HCT116 (cell line): ENCODE measurements around the gene AAR2.

ENCODE experiments used
- CTCF ChIP-seq, 3 experiments: fragments of 200-600 bp in 1 of 3; sonication (generic) in 1 of 3; IDR thresholded peaks in 2 of 3; conservative IDR thresholded peaks in 1 of 3; 2 replicates each; pipeline ENCODE4 v1.5.1; 2012 to 2017; ENCODE audit warnings: low read depth in 2 of 3, low read length in 2 of 3, antibody characterized with exemption in 1 of 3, borderline replicate concordance in 1 of 3, control low read depth in 1 of 3, mild to moderate bottlenecking in 1 of 3, mixed read lengths in 1 of 3, mixed run types in 1 of 3, moderate library complexity in 1 of 3; ENCODE audit not compliant: insufficient read depth in 1 of 3
- ELF1 ChIP-seq: IDR thresholded peaks from 2 replicates; pipeline ENCODE4 v1.6.1; 2012; ENCODE audit warnings: low read depth, borderline replicate concordance
- EZH2 ChIP-seq: fragments of 200-600 bp; sonication (generic); IDR thresholded peaks from 2 replicates; pipeline ENCODE4 v1.6.1; 2017; ENCODE audit warnings: antibody characterized with exemption, mixed run types
- EZH2phosphoT487 ChIP-seq: fragments of 200-600 bp; IDR thresholded peaks from 2 replicates; pipeline ENCODE4 v1.6.1; 2018; ENCODE audit warnings: antibody characterized with exemption, borderline replicate concordance
- POLR2A ChIP-seq: IDR thresholded peaks from 2 replicates; pipeline ENCODE4 v1.7.0; 2011; ENCODE audit warnings: borderline replicate concordance; ENCODE audit not compliant: insufficient read depth, insufficient read length; ENCODE audit errors: extremely low read depth
- POLR2AphosphoS5 ChIP-seq: IDR thresholded peaks from 2 replicates; pipeline ENCODE4 v1.6.1; 2011; ENCODE audit warnings: mild to moderate bottlenecking, low read depth, low read length, moderate library complexity
- SP1 ChIP-seq: IDR thresholded peaks from 2 replicates; pipeline ENCODE4 v1.6.1; 2012; ENCODE audit warnings: low read depth
- TCF7L2 ChIP-seq: IDR thresholded peaks from 2 replicates; pipeline ENCODE4 v1.7.0; 2011; ENCODE audit warnings: borderline replicate concordance, inconsistent platforms; ENCODE audit not compliant: insufficient read depth, insufficient read length; ENCODE audit errors: extremely low read depth
- ZBTB33 ChIP-seq: IDR thresholded peaks from 2 replicates; pipeline ENCODE4 v1.6.1; 2011; ENCODE audit warnings: mild to moderate bottlenecking, low read length, moderate library complexity; ENCODE audit not compliant: insufficient replicate concordance; ENCODE audit errors: extremely low read depth
- TF ChIP-seq, protein P1 (sequence below): IDR thresholded peaks from 2 replicates; pipeline ENCODE4 v1.6.1; 2012
- TF ChIP-seq, protein P2 (sequence below): IDR thresholded peaks from 2 replicates; pipeline ENCODE4 v1.6.1; 2012; ENCODE audit warnings: low read depth

DNA sequence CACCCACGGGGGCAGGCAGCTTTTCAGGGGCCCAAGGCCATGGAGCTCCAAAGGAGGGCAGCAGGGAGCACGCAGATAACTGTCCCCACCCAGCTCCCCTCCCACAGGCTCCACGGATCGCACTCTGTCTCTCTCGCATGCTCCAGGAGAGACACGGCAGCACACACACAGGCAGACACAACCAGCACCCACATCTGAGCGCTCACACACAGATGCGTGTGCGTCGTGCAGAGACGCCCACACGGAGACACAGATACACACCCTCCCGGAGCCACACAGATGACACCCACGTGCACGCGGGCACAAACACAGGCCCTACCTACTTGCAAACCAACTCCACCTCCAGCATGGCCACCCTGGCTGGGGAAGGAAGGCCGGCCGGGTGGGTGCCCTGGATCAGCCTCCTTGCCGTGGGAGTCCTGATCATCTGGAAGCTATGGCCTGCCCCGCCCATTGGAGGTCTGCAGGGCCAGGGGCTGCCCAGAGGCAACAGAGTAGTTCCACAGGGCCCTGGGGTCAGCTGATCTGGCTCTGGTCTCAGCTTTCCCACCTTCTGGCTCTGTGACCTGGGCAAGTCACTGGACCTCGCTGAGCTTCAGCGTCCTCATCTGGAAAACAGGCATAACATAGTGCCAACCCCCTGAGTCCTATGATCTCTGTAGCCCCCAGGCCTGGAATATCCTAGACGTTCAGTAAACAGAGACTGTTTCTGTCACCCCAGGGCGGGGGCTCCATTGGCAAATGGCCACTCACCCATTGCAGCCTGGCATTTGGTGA is 31.5 kb downstream of the AAR2 start:
- TF ChIP-seq EZH2phosphoT487: no peak
- no peak for TF ChIP-seq CTCF (IDR thresholded peaks at IDR 0.05 in 2 of 3, conservative IDR thresholded peaks at IDR 0.05 in 1 of 3; ENCODE audit: borderline replicate concordance in 1 of 3, insufficient read depth in 1 of 3, low read depth in 2 of 3, low read length in 2 of 3)
- no peak for TF ChIP-seq POLR2A
- TF ChIP-seq, protein P1, sequence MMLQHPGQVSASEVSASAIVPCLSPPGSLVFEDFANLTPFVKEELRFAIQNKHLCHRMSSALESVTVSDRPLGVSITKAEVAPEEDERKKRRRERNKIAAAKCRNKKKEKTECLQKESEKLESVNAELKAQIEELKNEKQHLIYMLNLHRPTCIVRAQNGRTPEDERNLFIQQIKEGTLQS: no peak
- TF ChIP-seq SP1: no peak
- no peak for TF ChIP-seq ELF1
- TF ChIP-seq, protein P2, sequence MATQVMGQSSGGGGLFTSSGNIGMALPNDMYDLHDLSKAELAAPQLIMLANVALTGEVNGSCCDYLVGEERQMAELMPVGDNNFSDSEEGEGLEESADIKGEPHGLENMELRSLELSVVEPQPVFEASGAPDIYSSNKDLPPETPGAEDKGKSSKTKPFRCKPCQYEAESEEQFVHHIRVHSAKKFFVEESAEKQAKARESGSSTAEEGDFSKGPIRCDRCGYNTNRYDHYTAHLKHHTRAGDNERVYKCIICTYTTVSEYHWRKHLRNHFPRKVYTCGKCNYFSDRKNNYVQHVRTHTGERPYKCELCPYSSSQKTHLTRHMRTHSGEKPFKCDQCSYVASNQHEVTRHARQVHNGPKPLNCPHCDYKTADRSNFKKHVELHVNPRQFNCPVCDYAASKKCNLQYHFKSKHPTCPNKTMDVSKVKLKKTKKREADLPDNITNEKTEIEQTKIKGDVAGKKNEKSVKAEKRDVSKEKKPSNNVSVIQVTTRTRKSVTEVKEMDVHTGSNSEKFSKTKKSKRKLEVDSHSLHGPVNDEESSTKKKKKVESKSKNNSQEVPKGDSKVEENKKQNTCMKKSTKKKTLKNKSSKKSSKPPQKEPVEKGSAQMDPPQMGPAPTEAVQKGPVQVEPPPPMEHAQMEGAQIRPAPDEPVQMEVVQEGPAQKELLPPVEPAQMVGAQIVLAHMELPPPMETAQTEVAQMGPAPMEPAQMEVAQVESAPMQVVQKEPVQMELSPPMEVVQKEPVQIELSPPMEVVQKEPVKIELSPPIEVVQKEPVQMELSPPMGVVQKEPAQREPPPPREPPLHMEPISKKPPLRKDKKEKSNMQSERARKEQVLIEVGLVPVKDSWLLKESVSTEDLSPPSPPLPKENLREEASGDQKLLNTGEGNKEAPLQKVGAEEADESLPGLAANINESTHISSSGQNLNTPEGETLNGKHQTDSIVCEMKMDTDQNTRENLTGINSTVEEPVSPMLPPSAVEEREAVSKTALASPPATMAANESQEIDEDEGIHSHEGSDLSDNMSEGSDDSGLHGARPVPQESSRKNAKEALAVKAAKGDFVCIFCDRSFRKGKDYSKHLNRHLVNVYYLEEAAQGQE: no peak
- no peak for TF ChIP-seq POLR2AphosphoS5
- no peak for TF ChIP-seq EZH2
- no peak for TF ChIP-seq TCF7L2
- TF ChIP-seq ZBTB33: no peak
